H9 (cell line): ENCODE data around the gene RAI1. TPM values are rescaled to one million over a fixed set of nuclear protein-coding genes. Genes with fewer than 3 reads are reported as not detected.
A peak's percentile ranks its signal among the peaks of the same experiment; 100 is the strongest.

Source experiments
- DNase-seq: peaks from one replicate; pipeline ENCODE4 v3.0.0-alpha.2; 2017
- H2AFZ ChIP-seq: one replicate; pipeline ENCODE4 v1.6.1; 2013; ENCODE audit warnings: mild to moderate bottlenecking, low read length, control low read depth, moderate library complexity
- H2AK5ac ChIP-seq: 2 replicates; pipeline ENCODE4 v1.6.1; 2013; ENCODE audit warnings: low read length, control low read depth, mixed read lengths; ENCODE audit not compliant: insufficient read length
- H2BK120ac ChIP-seq: one replicate; pipeline ENCODE4 v1.6.1; 2013; ENCODE audit warnings: low read depth, mild to moderate bottlenecking, low read length, control low read depth, inconsistent platforms; ENCODE audit not compliant: poor library complexity, severe bottlenecking
- H2BK12ac ChIP-seq: 2 replicates; pipeline ENCODE4 v1.6.1; 2013; ENCODE audit warnings: low read length, control low read depth, mixed read lengths, low read depth; ENCODE audit not compliant: insufficient read length
- H2BK15ac ChIP-seq: 2 replicates; pipeline ENCODE4 v1.6.1; 2013; ENCODE audit warnings: low read depth, low read length, control low read depth
- H2BK20ac ChIP-seq: one replicate; pipeline ENCODE4 v1.6.1; 2013; ENCODE audit warnings: low read depth, mild to moderate bottlenecking, low read length, control low read depth, inconsistent platforms; ENCODE audit not compliant: poor library complexity, severe bottlenecking
- H2BK5ac ChIP-seq: 2 replicates; pipeline ENCODE4 v1.6.1; 2013; ENCODE audit warnings: low read length, control low read depth, mixed read lengths; ENCODE audit not compliant: insufficient read length
- H3K14ac ChIP-seq: 2 replicates; pipeline ENCODE4 v1.6.1; 2013; ENCODE audit warnings: low read length, control low read depth; ENCODE audit not compliant: insufficient read depth
- H3K18ac ChIP-seq: 2 replicates; pipeline ENCODE4 v1.6.1; 2013; ENCODE audit warnings: low read depth, mild to moderate bottlenecking, mixed read lengths, low read length, control low read depth; ENCODE audit not compliant: insufficient read length
- H3K23ac ChIP-seq: 2 replicates; pipeline ENCODE4 v1.6.1; 2013; ENCODE audit warnings: low read length, control low read depth, mixed read lengths, low read depth; ENCODE audit not compliant: insufficient read length
- H3K23me2 ChIP-seq: 2 replicates; pipeline ENCODE4 v1.6.1; 2013; ENCODE audit warnings: low read depth, mild to moderate bottlenecking, mixed read lengths, low read length, control low read depth; ENCODE audit not compliant: insufficient read length, poor library complexity, severe bottlenecking
- H3K27ac ChIP-seq: 2 replicates; pipeline ENCODE4 v1.5.1; 2013; ENCODE audit warnings: low read length, control low read depth, mixed read lengths, low read depth; ENCODE audit not compliant: insufficient read length
- H3K27me3 ChIP-seq: 2 replicates; pipeline ENCODE4 v1.6.1; 2013; ENCODE audit warnings: low read length, control low read depth, inconsistent platforms; ENCODE audit not compliant: insufficient read depth
- H3K4ac ChIP-seq: 2 replicates; pipeline ENCODE4 v1.6.1; 2013; ENCODE audit warnings: low read depth, mild to moderate bottlenecking, control low read depth, inconsistent platforms, low read length, moderate library complexity
- H3K4me1 ChIP-seq: 2 replicates; pipeline ENCODE4 v1.6.1; 2013; ENCODE audit warnings: low read length, control low read depth, inconsistent platforms; ENCODE audit not compliant: insufficient read depth
- H3K4me2 ChIP-seq: 2 replicates; pipeline ENCODE4 v1.6.1; 2013; ENCODE audit warnings: low read length, control low read depth, mixed read lengths; ENCODE audit not compliant: insufficient read length, insufficient read depth
- H3K56ac ChIP-seq: 2 replicates; pipeline ENCODE4 v1.6.1; 2013; ENCODE audit warnings: low read depth, mild to moderate bottlenecking, mixed read lengths, low read length, control low read depth; ENCODE audit not compliant: insufficient read length
- H3K79me1 ChIP-seq: 2 replicates; pipeline ENCODE4 v1.6.1; 2013; ENCODE audit warnings: low read depth, mild to moderate bottlenecking, moderate library complexity, low read length, control low read depth, inconsistent platforms; ENCODE audit not compliant: insufficient read depth, poor library complexity, severe bottlenecking
- H3K79me2 ChIP-seq: 2 replicates; pipeline ENCODE4 v1.6.1; 2013; ENCODE audit warnings: low read length, control low read depth, inconsistent platforms; ENCODE audit not compliant: insufficient read depth
- H3K9ac ChIP-seq: 2 replicates; pipeline ENCODE4 v1.6.1; 2013; ENCODE audit warnings: low read length, control low read depth, mixed read lengths; ENCODE audit not compliant: insufficient read length; ENCODE audit errors: extremely low read depth
- H3K9me3 ChIP-seq: one replicate; pipeline ENCODE4 v1.6.1; 2013; ENCODE audit warnings: low read depth, low read length, inconsistent platforms; ENCODE audit not compliant: control insufficient read depth
- H3T11ph ChIP-seq: one replicate; pipeline ENCODE4 v1.6.1; 2013; ENCODE audit warnings: mild to moderate bottlenecking, low read length, control low read depth, inconsistent platforms
- H4K20me1 ChIP-seq: one replicate; pipeline ENCODE4 v1.6.1; 2013; ENCODE audit not compliant: control insufficient read depth, insufficient read length, insufficient read depth
- H4K5ac ChIP-seq: 2 replicates; pipeline ENCODE4 v1.6.1; 2013; ENCODE audit warnings: low read depth, mild to moderate bottlenecking, mixed read lengths, low read length, control low read depth; ENCODE audit not compliant: insufficient read length
- H4K8ac ChIP-seq: replicated peaks from 2 replicates; pipeline ENCODE4 v1.6.1; 2013; ENCODE audit warnings: low read length, control low read depth, mixed read lengths, low read depth; ENCODE audit not compliant: insufficient read length
- H4K91ac ChIP-seq: 2 replicates; pipeline ENCODE4 v1.6.1; 2013; ENCODE audit warnings: low read depth, mild to moderate bottlenecking, moderate library complexity, mixed read lengths, low read length, control low read depth; ENCODE audit not compliant: insufficient read length
- H3K27ac Mint-ChIP-seq, 3 experiments: 2 replicates in 2 of 3; 3 replicates in 1 of 3; pipeline ENCODE4 v1.8.0; 2020 to 2021; ENCODE audit warnings: mixed read lengths in 3 of 3, mild to moderate bottlenecking in 1 of 3, moderate library complexity in 1 of 3
- H3K27me3 Mint-ChIP-seq: 2 replicates; pipeline ENCODE4 v1.8.0; 2021; ENCODE audit warnings: low read depth, mild to moderate bottlenecking, moderate library complexity, mixed read lengths
- H3K36me3 Mint-ChIP-seq, 3 experiments: 2 replicates in 2 of 3; 3 replicates in 1 of 3; pipeline ENCODE4 v1.8.0; 2020 to 2021; ENCODE audit warnings: low read depth in 3 of 3, mixed read lengths in 3 of 3; ENCODE audit not compliant: insufficient read depth in 1 of 3
- H3K4me1 Mint-ChIP-seq, 2 experiments: 2 replicates each; pipeline ENCODE4 v1.8.0; 2020; ENCODE audit warnings: mixed read lengths in 2 of 2
- H3K4me3 Mint-ChIP-seq, 2 experiments: 2 replicates in 1 of 2; 3 replicates in 1 of 2; pipeline ENCODE4 v1.8.0; 2020 to 2021; ENCODE audit warnings: mild to moderate bottlenecking in 2 of 2, mixed read lengths in 2 of 2, moderate library complexity in 1 of 2
- H3K9me3 Mint-ChIP-seq, 2 experiments: 2 replicates in 1 of 2; 3 replicates in 1 of 2; pipeline ENCODE4 v1.8.0; 2020; ENCODE audit warnings: mild to moderate bottlenecking in 2 of 2, mixed read lengths in 2 of 2, moderate library complexity in 1 of 2
- WGBS: extraction: QIAGEN DNeasy Blood & Tissue Kit; methylation state at CpG from one replicate; pipeline ENCODE4 v1.1.7; 2013; ENCODE audit warnings: missing lambda C conversion rate, low lambda C conversion rate, mixed read lengths; ENCODE audit not compliant: insufficient read length; ENCODE audit errors: extremely low coverage; 5-methylcytosine and 5-hydroxymethylcytosine counted together
- total RNA-seq: library from RNA; stranded (reverse); gene quantifications from 2 replicates; pipeline ENCODE4 v1.2.1, GENCODE V29; 2021
- TF ChIP-seq, protein P1 (sequence below): fragments of 200-600 bp; sonication (generic); conservative IDR thresholded peaks from 3 replicates; pipeline ENCODE4 v1.8.0; 2021; ENCODE audit warnings: antibody characterized with exemption, mild to moderate bottlenecking

The RAI1 gene
- total RNA-seq, 1 experiment from 2014 or later = 1.5 TPM

- H3K4me2 ChIP-seq = peak overlapping the region; percentile 51
- H3K9me3 ChIP-seq = no peaks in the 10 kb centered on the region
- H3K9ac ChIP-seq = no peak overlapping the region
- no peak overlapping the region for H3K27ac ChIP-seq
- H4K5ac ChIP-seq = no peak overlapping the region
- no peak overlapping the region for H2BK20ac ChIP-seq
- peaks cover 35% of the 10 kb centered on the region for H3K27me3 Mint-ChIP-seq
- H3K9me3 Mint-ChIP-seq = no peaks in the 10 kb centered on the region
- no peak overlapping the region for H3K4ac ChIP-seq
- no peaks in the 10 kb centered on the region for H4K20me1 ChIP-seq
- no peak overlapping the region for H2AK5ac ChIP-seq
- WGBS = no CpG with 5 or more reads among the region's 68 CpGs
- H2AFZ ChIP-seq = no peak overlapping the region
- peak overlapping the region; percentile 59 to 80 for H3K4me3 Mint-ChIP-seq
- H3K18ac ChIP-seq = peak overlapping the region; percentile 10
- H3K23me2 ChIP-seq = peaks cover 6% of the 10 kb centered on the region
- H3K36me3 Mint-ChIP-seq = peaks cover 2 to 20% (median 9%) of the 10 kb centered on the region in 3 experiments
- no peak overlapping the region for H2BK120ac ChIP-seq
- no peak overlapping the region for H3K56ac ChIP-seq
- H2BK15ac ChIP-seq = no peak overlapping the region
- no peaks in the 10 kb centered on the region; the same call in 1 of the 2 replicates for H3K4me1 ChIP-seq
- no peaks in the 10 kb centered on the region for H3K79me1 ChIP-seq
- no peak overlapping the region for H3K23ac ChIP-seq
- TF ChIP-seq, protein P1, sequence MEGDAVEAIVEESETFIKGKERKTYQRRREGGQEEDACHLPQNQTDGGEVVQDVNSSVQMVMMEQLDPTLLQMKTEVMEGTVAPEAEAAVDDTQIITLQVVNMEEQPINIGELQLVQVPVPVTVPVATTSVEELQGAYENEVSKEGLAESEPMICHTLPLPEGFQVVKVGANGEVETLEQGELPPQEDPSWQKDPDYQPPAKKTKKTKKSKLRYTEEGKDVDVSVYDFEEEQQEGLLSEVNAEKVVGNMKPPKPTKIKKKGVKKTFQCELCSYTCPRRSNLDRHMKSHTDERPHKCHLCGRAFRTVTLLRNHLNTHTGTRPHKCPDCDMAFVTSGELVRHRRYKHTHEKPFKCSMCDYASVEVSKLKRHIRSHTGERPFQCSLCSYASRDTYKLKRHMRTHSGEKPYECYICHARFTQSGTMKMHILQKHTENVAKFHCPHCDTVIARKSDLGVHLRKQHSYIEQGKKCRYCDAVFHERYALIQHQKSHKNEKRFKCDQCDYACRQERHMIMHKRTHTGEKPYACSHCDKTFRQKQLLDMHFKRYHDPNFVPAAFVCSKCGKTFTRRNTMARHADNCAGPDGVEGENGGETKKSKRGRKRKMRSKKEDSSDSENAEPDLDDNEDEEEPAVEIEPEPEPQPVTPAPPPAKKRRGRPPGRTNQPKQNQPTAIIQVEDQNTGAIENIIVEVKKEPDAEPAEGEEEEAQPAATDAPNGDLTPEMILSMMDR = peak; percentile 37; the same call in 2 of the 3 replicates
- peak; percentile 70 for DNase-seq
- peaks cover 8% of the 10 kb centered on the region; the same call in 1 of the 2 replicates for H3K27me3 ChIP-seq
- H3K14ac ChIP-seq = peak overlapping the region; percentile 41; the same call in 1 of the 2 replicates
- no peak overlapping the region for H2BK12ac ChIP-seq
- no peak overlapping the region for H3T11ph ChIP-seq
- H3K4me1 Mint-ChIP-seq = peaks cover 17 to 25% of the 10 kb centered on the region in 2 experiments
- no peaks in the 10 kb centered on the region for H3K79me2 ChIP-seq
- H3K27ac Mint-ChIP-seq = peak overlapping the region in 1 of 3 experiments; percentile 52; a peak in 1 of 7 replicates
- H4K91ac ChIP-seq = no peak overlapping the region
- H4K8ac ChIP-seq = no peak overlapping the region
- no peak overlapping the region for H2BK5ac ChIP-seq
Measured at GRCh38 chr17:17810084-17810894, 129.0 kb downstream of the RAI1 start.
